Heart left ventricle (tissue), 13 donors: ENCODE results near the gene PKNOX1.

Experiments used
- CTCF ChIP-seq, 12 donors: fragments of 200-600 bp; sonication (generic) in 4 of 12; IDR thresholded peaks; one replicate each; pipeline versions ENCODE4 v1.5.0 to v1.8.0; 2018 to 2022; ENCODE audit warnings: antibody characterized with exemption in 12 of 12, mild to moderate bottlenecking in 5 of 12
- POLR2A ChIP-seq, 2 donors: fragments of 450-650 bp; IDR thresholded peaks; one replicate each; pipeline ENCODE4 v1.6.1; 2017; ENCODE audit warnings: antibody characterized with exemption in 2 of 2, mild to moderate bottlenecking in 2 of 2, moderate library complexity in 2 of 2
- donor health status: ischemic (EF 13 %, LVEDD 7.1; RV severe dilation, severe dysfunction).
- donor health status: DM: no; HTN: yes; CAD: no.
- donor health status: DM: no; HTN: no; CAD: no.
- donor health status: ischemic (EF 25% LVEDD 6.9; RV normal size, moderate dysfunction).
- donor health status: ischemic (EF 25% LVEDD 5.7; RV mildly dilated, moderate dysfunction).
- donor health status: ischemic (EF 35%, LVEDD 5.7; RV mildly dilated, moderate dysfunction).
- donor health status: nonischemic (EF 11% LVEDD 7.7; RV severe dilation, severe dysfunction).
- donor health status: DM: yes; HTN: yes; CAD: no.
- donor health status: PGD.
- donor health status: ischemic (EF 29% LVEDD 5.4; RV normal size, mild dysfunction).
- donor health status: nonischemic (EF 23%, LVEDD 6.1; RV moderate dilation, normal function).

- TF ChIP-seq CTCF (IDR thresholded peaks at IDR 0.05) = no peak
- TF ChIP-seq POLR2A (IDR thresholded peaks at IDR 0.05) = no peak
These were observed 7.5 kb downstream of the PKNOX1 start for GRCh38 chr21:42981862-42982261.
